Lower leg skin (tissue), 4 donors: ENCODE results near the gene MRRF. TPM values are rescaled to one million over a fixed set of nuclear protein-coding genes. Genes with fewer than 3 reads are reported as not detected.
A peak's percentile ranks its signal among the peaks of the same experiment; 100 is the strongest.

Source experiments
- DNase-seq, 2 donors: peaks; one replicate each; pipeline ENCODE4 v3.0.0-alpha.2; 2019; ENCODE audit warnings: low spot score in 2 of 2
- H3K4me3 ChIP-seq: fragments of 200-600 bp; sonication (generic); 2 replicates; pipeline ENCODE4 v1.5.1; 2017; ENCODE audit warnings: mild to moderate bottlenecking, low read depth; ENCODE audit not compliant: poor library complexity, severe bottlenecking
- CTCF ChIP-seq, 3 donors: fragments of 450-650 bp; IDR thresholded peaks; one replicate each; pipeline ENCODE4 v1.5.1; 2016; ENCODE audit warnings: antibody characterized with exemption in 3 of 3, mild to moderate bottlenecking in 3 of 3, moderate library complexity in 2 of 3
- POLR2A ChIP-seq, 2 donors: fragments of 450-650 bp; IDR thresholded peaks; one replicate each; pipeline ENCODE4 v1.6.1; 2016 to 2017; ENCODE audit warnings: antibody characterized with exemption in 2 of 2, mild to moderate bottlenecking in 1 of 2, moderate library complexity in 1 of 2
- WGBS, 2 donors: methylation state at CpG; one replicate each; pipeline ENCODE4 v1.1.5; 2018; 5-methylcytosine and 5-hydroxymethylcytosine counted together
- intact Hi-C: fragments of 100-400 bp; cut with DNase I; formaldehyde crosslinking; loops from one replicate; pipeline ENCODE4 v1.15.0; 2023; ENCODE audit warnings: low total_unique reads
- total RNA-seq, 4 donors: library from RNA; depleted of rRNA; stranded (reverse); fragments of >200 nt; gene quantifications; one replicate each; pipeline ENCODE4 v1.1.0, GENCODE V29; 2016

The MRRF gene
- total RNA-seq, 4 donors from 2014 or later, result 30.8 to 56.3 (median 39.9) TPM

DNA sequence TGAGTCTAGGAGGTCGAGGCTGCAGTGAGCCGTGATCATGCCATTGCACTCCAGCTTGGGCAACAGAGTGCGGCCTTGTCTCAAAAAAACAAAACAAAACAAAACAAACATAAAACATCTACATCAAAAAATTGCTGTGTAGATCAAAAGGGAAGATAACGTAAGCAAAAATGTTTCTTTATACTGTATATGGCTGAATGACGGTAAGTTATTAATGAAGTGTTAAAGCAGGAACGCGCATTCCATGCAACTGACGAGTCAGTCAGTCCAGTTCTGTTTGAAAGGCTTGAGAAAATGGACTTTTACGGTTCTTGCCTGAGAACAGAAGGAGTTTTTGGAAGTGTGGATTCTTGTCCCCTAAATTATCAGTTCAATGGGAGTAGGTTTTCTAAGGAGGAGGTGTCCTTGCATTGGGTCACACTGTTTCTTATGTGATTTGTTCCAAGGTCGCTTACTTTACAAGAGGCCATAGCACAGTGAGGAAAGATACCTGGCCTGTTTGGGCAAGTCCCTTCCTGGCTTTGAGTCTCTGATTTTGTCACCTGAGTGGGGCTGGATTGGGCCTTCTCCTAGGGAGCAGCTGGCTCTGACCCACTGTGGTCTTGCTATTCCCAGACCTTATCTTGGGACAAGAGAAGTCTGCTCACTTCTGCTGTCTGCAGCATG lies 99.6 kb downstream of the MRRF start:
- intact Hi-C loops, result no loop called here
- no peak for DNase-seq
- 86 to 87% methylated on average over 10 of the region's 10 CpGs for WGBS, 2 donors
- no peak overlapping the region for H3K4me3 ChIP-seq
- no peak for TF ChIP-seq POLR2A (IDR thresholded peaks at IDR 0.05)
- no peak for TF ChIP-seq CTCF (IDR thresholded peaks at IDR 0.05)

DNA sequence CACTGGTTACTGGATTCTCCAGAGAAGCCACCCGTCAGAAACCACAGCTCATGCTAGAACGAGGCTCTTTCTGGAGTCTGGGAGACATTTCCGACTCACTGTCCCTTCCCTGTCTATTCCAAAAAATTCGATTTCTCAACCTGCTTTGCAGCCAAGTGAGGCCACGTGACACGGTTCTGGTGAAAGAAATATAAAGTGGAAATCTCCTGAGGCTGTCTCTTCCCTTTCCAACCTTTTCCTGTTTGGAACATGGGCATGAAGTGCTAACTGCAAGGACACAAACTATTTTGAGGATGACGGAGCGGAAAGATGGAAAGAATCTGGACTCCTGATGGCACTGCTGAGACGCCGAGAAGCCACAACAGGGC lies 100.1 kb downstream of the MRRF start:
- intact Hi-C loops, result no loop called here
- no peak for TF ChIP-seq CTCF (IDR thresholded peaks at IDR 0.05)
- no peak for TF ChIP-seq POLR2A (IDR thresholded peaks at IDR 0.05)
- WGBS, 2 donors, result 40 to 50% methylated on average over 10 of the region's 10 CpGs
- DNase-seq, result peak in 1 of 2 donors; percentile 68
- H3K4me3 ChIP-seq, result no peak overlapping the region

GRCh38 chr9:122366074-122366660 lies 101.5 kb downstream of the MRRF start:
- intact Hi-C loops, result no loop called here
- whole genome bisulfite sequencing, 2 donors, result 76 to 78% methylated on average over 6 of the region's 6 CpGs
- no peak overlapping the region for H3K4me3 ChIP-seq
- DNase-seq, result no peak
- TF ChIP-seq CTCF (IDR thresholded peaks at IDR 0.05) (no peak), POLR2A (IDR thresholded peaks at IDR 0.05) (no peak)

- no peak for TF ChIP-seq CTCF (IDR thresholded peaks at IDR 0.05)
- no peak for TF ChIP-seq POLR2A (IDR thresholded peaks at IDR 0.05)
- H3K4me3 ChIP-seq, result no peak overlapping the region
- WGBS, 2 donors, result 93% methylated on average over 7 of the region's 7 CpGs
- DNase-seq, result no peak
- intact Hi-C loops, result no loop called here
These were observed 102.4 kb downstream of the MRRF start for GRCh38 chr9:122367065-122367464.

DNA sequence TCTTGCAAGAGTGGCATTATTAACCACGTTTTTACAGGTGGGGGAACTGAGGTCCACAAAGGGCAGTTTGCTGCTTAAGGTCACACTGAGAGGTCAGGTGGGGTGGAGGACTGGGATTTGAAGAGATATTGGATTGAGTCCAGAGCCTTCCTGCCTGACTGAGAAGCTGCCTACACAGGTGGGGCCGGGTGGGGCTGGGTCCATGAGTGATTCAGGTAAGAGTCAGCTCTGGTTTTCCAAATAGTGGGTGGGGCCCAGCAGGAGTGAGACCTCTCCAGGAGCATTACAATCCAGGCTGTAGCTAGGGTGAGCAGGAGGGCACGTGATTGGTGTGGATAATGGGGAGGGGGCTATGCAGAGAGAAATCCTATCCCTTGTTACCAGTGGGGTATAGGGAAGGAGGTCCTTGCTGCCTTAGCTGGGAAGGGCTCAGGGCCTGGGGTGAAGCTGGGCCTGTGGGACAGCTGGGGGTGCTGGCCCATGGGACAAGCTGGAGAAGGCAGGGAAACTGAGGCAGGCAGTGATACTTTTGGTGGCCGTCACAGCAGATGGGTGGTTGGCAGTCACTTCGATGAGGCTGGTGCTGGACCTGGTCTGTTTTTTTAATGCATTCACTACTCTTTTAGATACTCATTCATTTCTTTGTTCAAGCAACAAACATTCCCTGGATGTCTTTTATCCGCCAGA lies 103.2 kb downstream of the MRRF start:
- intact Hi-C loops, result no loop called here
- TF ChIP-seq POLR2A (IDR thresholded peaks at IDR 0.05) (no peak), CTCF (IDR thresholded peaks at IDR 0.05) (no peak)
- 69 to 73% methylated on average over 6 of the region's 6 CpGs for WGBS, 2 donors
- no peak overlapping the region for H3K4me3 ChIP-seq
- DNase-seq, result no peak
